Caco-2 (cell line): ENCODE data around the gene CADPS. TPM values are rescaled to one million over a fixed set of nuclear protein-coding genes. Genes with fewer than 3 reads are reported as not detected.

Experiments
- BruUV-seq: library from RNA; stranded (reverse); fragments of 400-500 nt; replicated peaks from 2 replicates; lab custom pipeline; 2021; lab: Mats Ljungman, UMichigan
- CTCF ChIA-PET: fragments of 300-600 bp; sonication (Branson Sonifier 250); formaldehyde crosslinking; loops from one replicate; lab custom pipeline; 2022; ENCODE audit warnings: antibody characterized with exemption; lab: Charles Lee
- POLR2A ChIA-PET: fragments of 300-600 bp; sonication (Branson Sonifier 250); formaldehyde crosslinking; loops from one replicate; lab custom pipeline; 2022; ENCODE audit warnings: antibody characterized with exemption; lab: Charles Lee
- DNase-seq, 2 experiments: peaks; one replicate each; pipeline versions ENCODE4 v3.0.0 to v3.0.0-alpha.2; 2020 to 2022
- H3K27me3 ChIP-seq: replicated peaks from 2 replicates; pipeline ENCODE4 v1.6.0; 2011; ENCODE audit warnings: low read length; ENCODE audit not compliant: control insufficient read depth, insufficient read depth
- H3K36me3 ChIP-seq: 2 replicates; pipeline ENCODE4 v1.5.1; 2011; ENCODE audit warnings: low read length; ENCODE audit not compliant: control insufficient read depth, insufficient read depth
- H3K4me1 ChIP-seq: fragments of 250-450 bp; sonication (Bioruptor Pico); 2 replicates; pipeline ENCODE4 v1.5.1; 2020; ENCODE audit warnings: mild to moderate bottlenecking
- H3K4me3 ChIP-seq: 2 replicates; pipeline ENCODE4 v1.5.1; 2011; ENCODE audit warnings: low read depth, mild to moderate bottlenecking, control low read depth, low read length
- H3K9me3 ChIP-seq: fragments of 250-450 bp; sonication (Bioruptor Pico); 2 replicates; pipeline ENCODE4 v1.5.1; 2020; ENCODE audit warnings: mild to moderate bottlenecking, moderate library complexity
- H3K27ac Mint-ChIP-seq: one replicate; pipeline ENCODE4 v1.8.0; 2022; ENCODE audit warnings: mixed read lengths; ENCODE audit not compliant: unreplicated experiment
- H3K27me3 Mint-ChIP-seq: one replicate; pipeline ENCODE4 v1.8.0; 2022; ENCODE audit warnings: mixed read lengths; ENCODE audit not compliant: insufficient read depth, unreplicated experiment
- H3K36me3 Mint-ChIP-seq: one replicate; pipeline ENCODE4 v1.8.0; 2022; ENCODE audit warnings: mild to moderate bottlenecking, mixed read lengths; ENCODE audit not compliant: insufficient read depth, unreplicated experiment
- H3K4me1 Mint-ChIP-seq: one replicate; pipeline ENCODE4 v1.8.0; 2022; ENCODE audit warnings: low read depth, mixed read lengths; ENCODE audit not compliant: unreplicated experiment
- H3K4me3 Mint-ChIP-seq: one replicate; pipeline ENCODE4 v1.8.0; 2022; ENCODE audit warnings: mild to moderate bottlenecking, moderate library complexity, mixed read lengths; ENCODE audit not compliant: unreplicated experiment
- H3K9me3 Mint-ChIP-seq: one replicate; pipeline ENCODE4 v1.8.0; 2022; ENCODE audit warnings: mixed read lengths; ENCODE audit not compliant: unreplicated experiment
- intact Hi-C: fragments of 100-400 bp; cut with micrococcal nuclease; formaldehyde crosslinking; loops from one replicate; pipeline ENCODE4 v1.10.0; 2022; ENCODE audit not compliant: unreplicated experiment
- total RNA-seq: library from RNA; stranded (reverse); gene quantifications from 2 replicates; pipeline ENCODE4 v1.2.3, GENCODE V29; 2022
- TF ChIP-seq, protein P1 (sequence below), 2 experiments: fragments of 200-600 bp in 1 of 2; IDR thresholded peaks; 1 replicate in 1 of 2; 2 replicates in 1 of 2; pipeline versions ENCODE4 v1.5.1 to v1.8.0; 2011 to 2022; ENCODE audit warnings: antibody characterized with exemption in 1 of 2, control low read depth in 1 of 2, inconsistent platforms in 1 of 2, low read depth in 1 of 2, low read length in 1 of 2, mild to moderate bottlenecking in 1 of 2, moderate library complexity in 1 of 2; ENCODE audit not compliant: insufficient read depth in 1 of 2, severe bottlenecking in 1 of 2, unreplicated experiment in 1 of 2

Gene CADPS
- total RNA-seq, 1 experiment from 2014 or later: not detected

DNA sequence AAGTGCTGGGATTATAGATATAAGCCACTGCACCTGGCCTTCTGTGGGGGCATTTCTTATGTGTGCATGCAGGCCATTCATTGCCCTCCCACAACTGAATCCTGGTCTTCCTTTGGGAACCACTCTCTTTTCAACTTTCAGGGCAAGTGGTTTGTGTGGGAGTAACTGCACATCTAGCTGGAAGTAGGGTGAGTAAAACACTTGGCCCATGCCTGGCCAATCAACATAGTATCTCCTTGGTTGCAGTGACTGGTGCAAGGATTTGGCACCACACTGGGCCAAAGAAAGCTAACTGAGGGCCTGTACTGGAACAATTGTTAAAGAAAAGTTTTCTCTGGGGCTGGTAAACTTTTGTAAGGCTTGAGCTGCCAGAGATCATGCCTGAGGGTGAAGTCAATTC, 312.6 kb downstream of the CADPS start:
- Histone ChIP-seq H3K36me3 (no peaks in the 10 kb centered on the region), H3K4me3 (no peak overlapping the region), H3K27me3 (no peaks in the 10 kb centered on the region), H3K9me3 (no peaks in the 10 kb centered on the region), H3K4me1 (no peaks in the 10 kb centered on the region)
- BruUV-seq: no TSS peak
- Mint-ChIP-seq H3K36me3 (no peaks in the 10 kb centered on the region), H3K27me3 (peaks cover 2% of the 10 kb centered on the region), H3K9me3 (no peaks in the 10 kb centered on the region), H3K4me1 (no peaks in the 10 kb centered on the region), H3K4me3 (no peak overlapping the region), H3K27ac (no peak overlapping the region)
- intact Hi-C loops: no loop called here
- ChIA-PET CTCF (no interaction called here), POLR2A (interaction anchor here (0.6 kb wide), 1 partner anchor 41 kb away, joined by 3 read pairs; no protein-coding TSS in a partner anchor)
- TF ChIP-seq, protein P1, sequence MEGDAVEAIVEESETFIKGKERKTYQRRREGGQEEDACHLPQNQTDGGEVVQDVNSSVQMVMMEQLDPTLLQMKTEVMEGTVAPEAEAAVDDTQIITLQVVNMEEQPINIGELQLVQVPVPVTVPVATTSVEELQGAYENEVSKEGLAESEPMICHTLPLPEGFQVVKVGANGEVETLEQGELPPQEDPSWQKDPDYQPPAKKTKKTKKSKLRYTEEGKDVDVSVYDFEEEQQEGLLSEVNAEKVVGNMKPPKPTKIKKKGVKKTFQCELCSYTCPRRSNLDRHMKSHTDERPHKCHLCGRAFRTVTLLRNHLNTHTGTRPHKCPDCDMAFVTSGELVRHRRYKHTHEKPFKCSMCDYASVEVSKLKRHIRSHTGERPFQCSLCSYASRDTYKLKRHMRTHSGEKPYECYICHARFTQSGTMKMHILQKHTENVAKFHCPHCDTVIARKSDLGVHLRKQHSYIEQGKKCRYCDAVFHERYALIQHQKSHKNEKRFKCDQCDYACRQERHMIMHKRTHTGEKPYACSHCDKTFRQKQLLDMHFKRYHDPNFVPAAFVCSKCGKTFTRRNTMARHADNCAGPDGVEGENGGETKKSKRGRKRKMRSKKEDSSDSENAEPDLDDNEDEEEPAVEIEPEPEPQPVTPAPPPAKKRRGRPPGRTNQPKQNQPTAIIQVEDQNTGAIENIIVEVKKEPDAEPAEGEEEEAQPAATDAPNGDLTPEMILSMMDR (IDR thresholded peaks at IDR 0.05; ENCODE audit: insufficient read depth in 1 of 2, low read depth in 1 of 2, low read length in 1 of 2, severe bottlenecking in 1 of 2, unreplicated experiment in 1 of 2): no peak
- DNase-seq: no peak

DNA sequence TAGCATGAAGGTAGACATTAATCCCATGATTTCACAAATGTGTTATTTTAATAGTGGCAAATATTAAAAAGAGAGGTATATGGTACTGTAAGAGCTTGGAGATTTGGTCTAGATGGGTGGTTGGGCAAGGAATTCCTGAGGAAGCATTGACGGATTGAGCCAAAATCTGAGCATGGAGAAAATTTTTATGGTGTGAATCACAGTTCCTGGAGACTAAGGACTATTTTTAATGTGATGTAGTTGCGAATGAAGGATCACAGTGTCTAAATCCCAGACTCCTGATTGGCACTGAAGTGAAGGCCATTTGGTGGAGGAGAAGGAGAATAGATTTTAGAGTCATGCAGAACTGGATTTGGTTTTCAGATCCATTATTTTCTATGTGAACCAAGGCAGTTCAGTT, 313.2 kb downstream of the CADPS start:
- H3K4me3 Mint-ChIP-seq: no peak overlapping the region
- H3K4me1 ChIP-seq: no peaks in the 10 kb centered on the region
- DNase-seq: no peak
- POLR2A ChIA-PET: no interaction called here
- no peaks in the 10 kb centered on the region for H3K9me3 ChIP-seq
- intact Hi-C loops: no loop called here
- no peaks in the 10 kb centered on the region for H3K4me1 Mint-ChIP-seq
- no peak overlapping the region for H3K4me3 ChIP-seq
- TF ChIP-seq, protein P1 (IDR thresholded peaks at IDR 0.05; ENCODE audit: insufficient read depth in 1 of 2, low read depth in 1 of 2, low read length in 1 of 2, severe bottlenecking in 1 of 2, unreplicated experiment in 1 of 2): no peak
- no peak overlapping the region for H3K27ac Mint-ChIP-seq
- no peaks in the 10 kb centered on the region for H3K9me3 Mint-ChIP-seq
- H3K36me3 ChIP-seq: no peaks in the 10 kb centered on the region
- no TSS peak for BruUV-seq
- no peaks in the 10 kb centered on the region for H3K36me3 Mint-ChIP-seq
- peaks cover 2% of the 10 kb centered on the region for H3K27me3 Mint-ChIP-seq
- CTCF ChIA-PET: no interaction called here
- no peaks in the 10 kb centered on the region for H3K27me3 ChIP-seq

DNA sequence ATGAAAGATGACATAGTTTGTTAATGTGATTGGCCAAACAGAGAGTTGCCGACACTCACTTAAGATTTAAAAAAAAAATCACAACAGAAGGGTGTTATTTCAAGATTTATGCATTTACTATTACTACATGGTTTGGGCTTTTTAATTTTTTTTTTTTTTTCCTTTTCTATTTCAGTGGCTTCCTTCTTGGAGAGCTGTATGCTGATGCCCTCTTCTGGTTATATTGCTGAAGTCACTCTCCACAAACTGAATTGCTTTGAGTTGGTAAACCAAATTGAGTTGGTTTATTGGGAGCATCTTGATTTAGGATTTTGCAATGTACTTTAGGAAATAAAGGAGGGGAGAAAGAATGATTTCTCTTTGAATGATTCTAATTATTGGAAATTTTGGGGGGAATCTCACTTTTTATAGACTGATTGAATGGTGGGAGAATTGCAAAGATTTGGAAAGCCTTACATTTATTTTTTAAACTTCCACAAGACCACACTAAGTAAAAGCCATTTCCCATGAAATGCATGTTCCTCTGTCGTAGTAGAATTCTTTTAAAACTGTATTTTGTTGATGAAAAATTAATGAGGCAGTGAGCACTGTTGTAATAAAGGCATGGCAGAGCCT, 315.3 kb downstream of the CADPS start:
- H3K36me3 Mint-ChIP-seq: no peaks in the 10 kb centered on the region
- no peaks in the 10 kb centered on the region for H3K4me1 Mint-ChIP-seq
- H3K27me3 Mint-ChIP-seq: peaks cover 2% of the 10 kb centered on the region
- Histone ChIP-seq H3K4me1 (no peaks in the 10 kb centered on the region), H3K9me3 (no peaks in the 10 kb centered on the region), H3K27me3 (no peaks in the 10 kb centered on the region), H3K36me3 (no peaks in the 10 kb centered on the region), H3K4me3 (no peak overlapping the region)
- TF ChIP-seq, protein P1 (IDR thresholded peaks at IDR 0.05; ENCODE audit: insufficient read depth in 1 of 2, low read depth in 1 of 2, low read length in 1 of 2, severe bottlenecking in 1 of 2, unreplicated experiment in 1 of 2): peak; percentile 26 to 48
- CTCF ChIA-PET: interaction anchor here (0.6 kb wide), 1 partner anchor 188 kb away, joined by 5 read pairs; no protein-coding TSS in a partner anchor
- DNase-seq: no peak
- no peak overlapping the region for H3K27ac Mint-ChIP-seq
- H3K9me3 Mint-ChIP-seq: no peaks in the 10 kb centered on the region
- no TSS peak for BruUV-seq
- POLR2A ChIA-PET: no interaction called here
- no peak overlapping the region for H3K4me3 Mint-ChIP-seq
- intact Hi-C loops: loop anchor here (2.0 kb wide), 2 partner anchors 67 to 359 kb away; no protein-coding TSS in a partner anchor
